HG02588 (cell line): ENCODE results near the gene ATG2B.

Experiments
- ATAC-seq: cut with Tn5 transposase; IDR thresholded peaks from one replicate; pipeline ENCODE4 v1.9.1; 2021; ENCODE audit warnings: mild to moderate bottlenecking, moderate library complexity; ENCODE audit not compliant: unreplicated experiment

The ATG2B gene

GRCh38 chr14:96231526-96232130, 131.5 kb downstream of the ATG2B start:
- ATAC-seq, result no peak

DNA sequence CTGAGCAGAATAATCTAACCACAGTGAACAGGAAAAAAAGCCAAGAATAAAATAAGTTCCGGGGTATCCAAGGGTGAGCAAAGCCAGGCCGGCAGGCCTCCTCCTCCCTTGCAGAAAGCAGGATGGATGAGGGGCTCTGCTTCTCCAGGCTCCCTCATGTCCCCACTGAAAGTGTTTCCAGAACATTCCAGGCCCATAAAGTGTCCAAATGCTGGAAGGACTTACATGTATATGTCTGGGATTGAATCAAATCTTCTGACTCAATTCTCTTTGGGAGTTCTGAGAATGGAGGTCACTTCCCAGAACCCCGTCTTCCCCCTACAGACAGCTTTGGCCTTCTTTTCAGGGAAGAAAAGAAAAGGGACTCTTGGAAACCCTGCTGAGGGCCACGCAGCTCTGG, 132.1 kb downstream of the ATG2B start:
- no peak for ATAC-seq

GRCh38 chr14:96229315-96229714, 133.8 kb downstream of the ATG2B start:
- no peak for ATAC-seq
